ENCODE data around the gene PHETA1. TPM values are rescaled to one million over a fixed set of nuclear protein-coding genes. Genes with fewer than 3 reads are reported as not detected.

Gene PHETA1
- total and polyA plus RNA-seq, 2 donors (not counting 3 experiments of a cell fraction or from before 2014, with no cell fraction given): 10.6 to 20.0 TPM

DNA sequence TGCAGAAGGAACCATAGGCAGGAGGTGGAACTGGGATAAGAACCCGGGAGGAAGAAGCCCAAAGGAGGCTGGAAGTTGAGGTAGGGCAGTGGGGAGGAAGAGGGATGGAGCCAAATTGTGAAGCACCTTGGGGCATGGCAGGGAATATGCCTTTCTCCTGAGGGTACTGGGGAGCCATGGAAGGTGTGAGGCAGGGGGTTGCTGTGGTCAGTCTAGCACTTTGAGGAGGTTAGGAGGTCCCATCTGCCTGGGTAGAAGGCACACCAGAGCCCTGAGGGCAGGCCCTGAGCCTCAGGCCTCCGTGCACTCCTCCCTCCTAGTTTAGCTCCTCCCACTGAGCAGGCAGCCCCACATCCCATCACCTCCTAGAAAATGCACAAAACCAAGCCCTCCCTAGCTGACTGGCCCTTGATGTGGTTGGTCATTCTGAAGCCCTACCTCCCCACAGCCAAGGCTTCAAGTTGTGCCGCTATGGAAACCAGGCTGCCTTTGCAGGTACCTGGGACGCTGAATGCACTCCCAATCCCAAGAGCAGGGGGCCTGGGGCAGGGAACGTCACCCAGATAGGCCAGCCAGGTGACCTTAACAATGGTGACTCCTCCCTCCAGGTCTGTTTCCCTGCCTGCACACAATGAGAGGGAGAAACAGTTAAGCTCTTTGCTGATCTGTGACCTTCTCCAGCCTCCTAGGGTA, 15.1 kb downstream of the PHETA1 start:
- no peaks in the 10 kb centered on the region for H3K9me3 ChIP-seq (replicated peaks; ENCODE audit: control insufficient read depth, insufficient read depth, low read length)
- BruUV-seq (replicated peaks): no TSS peak
- POLR2A ChIA-PET: interaction anchor here (0.6 kb wide), 1 partner anchor 17 kb away, joined by 6 read pairs; no protein-coding TSS in a partner anchor

DNA sequence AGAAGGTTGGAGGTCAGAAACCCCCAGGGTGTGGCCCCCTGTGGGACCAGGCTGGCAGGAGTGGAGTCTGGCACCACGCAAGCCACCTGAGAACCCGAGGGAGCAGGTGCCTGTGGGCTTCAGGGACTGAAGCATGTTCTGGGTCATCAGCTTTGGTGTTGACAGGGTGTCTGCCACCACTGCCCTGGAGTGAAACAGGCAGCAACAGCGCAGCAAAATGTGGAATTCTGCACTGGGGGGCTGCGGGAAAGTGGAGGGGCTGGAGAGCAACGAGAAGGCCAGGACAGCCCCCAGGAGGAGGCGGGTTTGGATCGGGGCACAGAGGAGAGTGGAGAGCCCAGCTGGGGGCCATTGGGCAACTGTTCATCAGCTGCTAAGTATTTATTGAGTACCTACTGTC, 15.9 kb downstream of the PHETA1 start:
- H3K9ac ChIP-seq (replicated peaks; ENCODE audit: extremely low read depth, insufficient read depth, low read length): no peak overlapping the region
- no peaks in the 10 kb centered on the region for H3K9me1 ChIP-seq (replicated peaks; ENCODE audit: control insufficient read depth, extremely low read depth, insufficient read depth, low read length)
- DNase-seq (ENCODE audit: low read depth, low spot score): no peak
- intact Hi-C loops (cut with micrococcal nuclease): no loop called here
- H3K4me3 ChIP-seq (replicated peaks in 1 of 3; ENCODE audit: insufficient read depth in 1 of 3, low read depth in 1 of 3, low read length in 3 of 3): no peak overlapping the region
- TF ChIP-seq GATA2 (IDR thresholded peaks at IDR 0.05; ENCODE audit: insufficient read depth, insufficient read length, low read depth, low read length) (no peak), EZH2 (IDR thresholded peaks at IDR 0.05; ENCODE audit: borderline replicate concordance, low read depth, low read length, severe bottlenecking) (no peak), POLR2A (IDR thresholded peaks at IDR 0.05; ENCODE audit: low read depth, low read length) (no peak), JUN (IDR thresholded peaks at IDR 0.05; ENCODE audit: borderline replicate concordance, insufficient read depth, insufficient read length, low read depth) (no peak), POLR2AphosphoS5 (IDR thresholded peaks at IDR 0.05; ENCODE audit: insufficient read depth, low read depth, low read length) (no peak)
- TF ChIP-seq, protein P1, sequence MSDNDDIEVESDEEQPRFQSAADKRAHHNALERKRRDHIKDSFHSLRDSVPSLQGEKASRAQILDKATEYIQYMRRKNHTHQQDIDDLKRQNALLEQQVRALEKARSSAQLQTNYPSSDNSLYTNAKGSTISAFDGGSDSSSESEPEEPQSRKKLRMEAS (IDR thresholded peaks at IDR 0.05; ENCODE audit: insufficient read depth, insufficient read length): no peak
- no peak for FAIRE-seq
- dilution Hi-C loops (cut with MboI; ENCODE audit: extremely low pct_ligation_motif_present, low sequenced_read_pairs): no loop called here
- no peaks in the 10 kb centered on the region for H3K4me1 ChIP-seq (ENCODE audit: control insufficient read depth, extremely low read depth, insufficient read depth, low read length)
- no peak overlapping the region for H2AFZ ChIP-seq (ENCODE audit: low read depth, low read length)
- no peaks in the 10 kb centered on the region for H3K36me3 ChIP-seq (ENCODE audit: control insufficient read depth in 2 of 2, extremely low read depth in 1 of 2, insufficient read depth in 2 of 2, low read length in 2 of 2)
- no peaks in the 10 kb centered on the region for H3K9me3 ChIP-seq (replicated peaks; ENCODE audit: control insufficient read depth, insufficient read depth, low read length)
- BruUV-seq (replicated peaks): no TSS peak
- no peaks in the 10 kb centered on the region for H3K79me2 ChIP-seq (ENCODE audit: control insufficient read depth, insufficient read depth, low read length)
- H3K27ac ChIP-seq (ENCODE audit: insufficient read depth, low read depth, low read length): no peak overlapping the region
- CTCF ChIA-PET: interaction anchor here (0.9 to 1.0 kb wide), 2 partner anchors 14 to 99 kb away, joined by 3 to 4 read pairs; no protein-coding TSS in a partner anchor
- H3K4me2 ChIP-seq (ENCODE audit: insufficient read depth, low read length): no peak overlapping the region
- H3K27me3 ChIP-seq (ENCODE audit: control insufficient read depth in 2 of 2, insufficient read depth in 2 of 2, low read length in 2 of 2): no peaks in the 10 kb centered on the region
- POLR2A ChIA-PET: no interaction called here
- H4K20me1 ChIP-seq (replicated peaks; ENCODE audit: control insufficient read depth, extremely low read depth, insufficient read depth, low read length): no peaks in the 10 kb centered on the region

More for the DNA sequence above, 15.1 kb downstream of the PHETA1 start:
- Histone ChIP-seq H3K4me3 (replicated peaks in 1 of 3; ENCODE audit: insufficient read depth in 1 of 3, low read depth in 1 of 3, low read length in 3 of 3) (no peak overlapping the region), H3K79me2 (ENCODE audit: control insufficient read depth, insufficient read depth, low read length) (no peaks in the 10 kb centered on the region), H3K9ac (replicated peaks; ENCODE audit: extremely low read depth, insufficient read depth, low read length) (no peak overlapping the region), H3K4me1 (ENCODE audit: control insufficient read depth, extremely low read depth, insufficient read depth, low read length) (no peaks in the 10 kb centered on the region), H3K9me1 (replicated peaks; ENCODE audit: control insufficient read depth, extremely low read depth, insufficient read depth, low read length) (no peaks in the 10 kb centered on the region), H2AFZ (ENCODE audit: low read depth, low read length) (no peak overlapping the region), H3K4me2 (ENCODE audit: insufficient read depth, low read length) (no peak overlapping the region), H3K27ac (ENCODE audit: insufficient read depth, low read depth, low read length) (no peak overlapping the region), H4K20me1 (replicated peaks; ENCODE audit: control insufficient read depth, extremely low read depth, insufficient read depth, low read length) (no peaks in the 10 kb centered on the region), H3K36me3 (ENCODE audit: control insufficient read depth in 2 of 2, extremely low read depth in 1 of 2, insufficient read depth in 2 of 2, low read length in 2 of 2) (no peaks in the 10 kb centered on the region), H3K27me3 (ENCODE audit: control insufficient read depth in 2 of 2, insufficient read depth in 2 of 2, low read length in 2 of 2) (no peaks in the 10 kb centered on the region)
- dilution Hi-C loops (cut with MboI; ENCODE audit: extremely low pct_ligation_motif_present, low sequenced_read_pairs): no loop called here
- CTCF ChIA-PET: no interaction called here
- no peak for TF ChIP-seq GATA2 (IDR thresholded peaks at IDR 0.05; ENCODE audit: insufficient read depth, insufficient read length, low read depth, low read length)
- no peak for TF ChIP-seq FOS (IDR thresholded peaks at IDR 0.05; ENCODE audit: borderline replicate concordance, insufficient read depth, low read length)
- no peak for FAIRE-seq
- intact Hi-C loops (cut with micrococcal nuclease): no loop called here
- DNase-seq (ENCODE audit: low read depth, low spot score): no peak

Data from endothelial cell of umbilical vein (primary cell).